Chondrocyte (in vitro differentiated cells): ENCODE data around the gene FCN1. TPM values are rescaled to one million over a fixed set of nuclear protein-coding genes. Genes with fewer than 3 reads are reported as not detected.

ENCODE experiments used
- DNase-seq: peaks from one replicate; pipeline ENCODE4 v3.0.0; 2021; ENCODE audit warnings: mixed read lengths, low spot score
- H3K27ac Mint-ChIP-seq: one replicate; pipeline ENCODE4 v1.8.0; 2021; ENCODE audit warnings: mild to moderate bottlenecking, moderate library complexity, mixed read lengths; ENCODE audit not compliant: unreplicated experiment
- H3K27me3 Mint-ChIP-seq: 2 replicates; pipeline ENCODE4 v1.8.0; 2021; ENCODE audit warnings: low read depth, mixed read lengths
- H3K36me3 Mint-ChIP-seq: 2 replicates; pipeline ENCODE4 v1.8.0; 2021; ENCODE audit warnings: low read depth, mixed read lengths
- H3K4me1 Mint-ChIP-seq: 2 replicates; pipeline ENCODE4 v1.8.0; 2021; ENCODE audit warnings: low read depth, mild to moderate bottlenecking, mixed read lengths
- H3K4me3 Mint-ChIP-seq: one replicate; pipeline ENCODE4 v1.8.0; 2021; ENCODE audit warnings: mild to moderate bottlenecking, moderate library complexity, mixed read lengths; ENCODE audit not compliant: unreplicated experiment
- H3K9me3 Mint-ChIP-seq: 2 replicates; pipeline ENCODE4 v1.8.0; 2021; ENCODE audit warnings: low read depth, mixed read lengths
- total RNA-seq: library from RNA; stranded (reverse); gene quantifications from 3 replicates; pipeline ENCODE4 v1.2.1, GENCODE V29; 2021
- TF ChIP-seq, protein P1 (sequence below): fragments of 200-600 bp; sonication (generic); IDR thresholded peaks from 2 replicates; pipeline ENCODE4 v1.5.0; 2021; ENCODE audit warnings: antibody characterized with exemption, mild to moderate bottlenecking, moderate library complexity

The FCN1 gene
- total RNA-seq, 1 donor from 2014 or later, result not detected

GRCh38 chr9:134891713-134892112 is 26.0 kb downstream of the FCN1 start:
- TF ChIP-seq, protein P1, sequence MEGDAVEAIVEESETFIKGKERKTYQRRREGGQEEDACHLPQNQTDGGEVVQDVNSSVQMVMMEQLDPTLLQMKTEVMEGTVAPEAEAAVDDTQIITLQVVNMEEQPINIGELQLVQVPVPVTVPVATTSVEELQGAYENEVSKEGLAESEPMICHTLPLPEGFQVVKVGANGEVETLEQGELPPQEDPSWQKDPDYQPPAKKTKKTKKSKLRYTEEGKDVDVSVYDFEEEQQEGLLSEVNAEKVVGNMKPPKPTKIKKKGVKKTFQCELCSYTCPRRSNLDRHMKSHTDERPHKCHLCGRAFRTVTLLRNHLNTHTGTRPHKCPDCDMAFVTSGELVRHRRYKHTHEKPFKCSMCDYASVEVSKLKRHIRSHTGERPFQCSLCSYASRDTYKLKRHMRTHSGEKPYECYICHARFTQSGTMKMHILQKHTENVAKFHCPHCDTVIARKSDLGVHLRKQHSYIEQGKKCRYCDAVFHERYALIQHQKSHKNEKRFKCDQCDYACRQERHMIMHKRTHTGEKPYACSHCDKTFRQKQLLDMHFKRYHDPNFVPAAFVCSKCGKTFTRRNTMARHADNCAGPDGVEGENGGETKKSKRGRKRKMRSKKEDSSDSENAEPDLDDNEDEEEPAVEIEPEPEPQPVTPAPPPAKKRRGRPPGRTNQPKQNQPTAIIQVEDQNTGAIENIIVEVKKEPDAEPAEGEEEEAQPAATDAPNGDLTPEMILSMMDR, result no peak
- Mint-ChIP-seq H3K27ac (no peak overlapping the region), H3K4me1 (peaks cover 18% of the 10 kb centered on the region), H3K36me3 (no peaks in the 10 kb centered on the region), H3K4me3 (no peak overlapping the region), H3K27me3 (peaks cover 23% of the 10 kb centered on the region), H3K9me3 (no peaks in the 10 kb centered on the region)
- DNase-seq, result no peak

- H3K9me3 Mint-ChIP-seq, result no peaks in the 10 kb centered on the region
- TF ChIP-seq, protein P1, result no peak
- no peak for DNase-seq
- peaks cover 12% of the 10 kb centered on the region for H3K4me1 Mint-ChIP-seq
- peaks cover 29% of the 10 kb centered on the region for H3K27me3 Mint-ChIP-seq
- no peaks in the 10 kb centered on the region for H3K36me3 Mint-ChIP-seq
- H3K4me3 Mint-ChIP-seq, result no peak overlapping the region
- no peak overlapping the region for H3K27ac Mint-ChIP-seq
Observed at GRCh38 chr9:134891053-134891452, 26.7 kb downstream of the FCN1 start.

DNA sequence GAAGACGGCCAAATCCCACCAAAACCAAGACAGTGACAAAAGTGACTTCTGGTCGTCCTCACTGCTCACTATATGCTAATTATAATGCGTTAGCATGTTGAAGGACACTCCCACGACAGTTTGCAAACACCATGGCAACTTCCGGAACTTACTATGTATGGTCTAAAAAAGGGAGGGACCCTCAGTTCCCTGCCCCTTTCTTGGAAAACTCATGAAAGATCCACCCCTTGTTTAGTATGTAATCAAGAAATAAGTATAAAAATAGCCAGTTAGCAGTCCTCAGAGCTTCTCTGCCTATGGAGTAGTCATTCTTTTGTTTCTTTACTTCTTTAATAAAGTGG is 27.6 kb downstream of the FCN1 start:
- Mint-ChIP-seq H3K27me3 (peaks cover 29% of the 10 kb centered on the region), H3K9me3 (no peaks in the 10 kb centered on the region), H3K36me3 (no peaks in the 10 kb centered on the region), H3K4me3 (no peak overlapping the region), H3K27ac (no peak overlapping the region), H3K4me1 (peaks cover 4% of the 10 kb centered on the region)
- DNase-seq, result no peak
- TF ChIP-seq, protein P1, result no peak

DNA sequence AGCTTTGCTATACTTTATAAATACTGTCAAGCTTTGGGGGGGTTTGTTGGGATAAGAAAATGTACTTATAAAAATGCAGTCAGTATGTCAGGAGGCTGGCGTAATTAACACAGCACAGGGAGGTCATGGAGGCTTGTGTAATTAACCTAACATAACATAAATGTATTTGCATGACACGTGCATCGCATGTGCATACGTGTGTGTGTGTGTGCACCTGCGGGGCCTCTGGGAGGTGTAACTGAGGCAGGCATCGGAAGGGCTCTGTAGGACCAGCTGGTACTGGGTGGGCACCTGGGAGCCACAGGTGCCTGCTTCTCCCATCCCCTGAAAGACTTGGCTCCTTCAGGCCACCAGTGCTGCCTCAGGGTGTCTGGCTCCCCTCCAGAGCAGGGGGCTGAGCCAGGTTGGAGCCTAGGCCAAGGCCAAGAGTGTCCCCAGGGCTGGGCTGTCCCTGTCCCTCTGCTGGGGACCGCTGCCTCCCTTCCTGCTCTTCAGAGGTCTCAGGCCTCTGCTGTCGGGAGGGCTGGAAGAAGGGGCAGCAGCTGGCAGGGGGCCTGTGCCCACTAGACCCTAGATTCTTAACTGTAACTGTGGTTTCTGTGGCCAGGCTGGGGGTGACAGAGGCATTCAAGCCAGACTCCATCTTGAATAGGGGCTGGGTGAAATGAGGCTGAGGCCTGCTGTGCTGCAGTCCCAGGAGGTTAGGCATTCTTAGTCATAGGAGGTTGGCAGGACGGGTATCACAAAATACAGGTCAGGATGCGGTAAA is 28.1 kb downstream of the FCN1 start:
- Mint-ChIP-seq H3K36me3 (no peaks in the 10 kb centered on the region), H3K27ac (no peak overlapping the region), H3K27me3 (peaks cover 29% of the 10 kb centered on the region), H3K4me1 (no peaks in the 10 kb centered on the region), H3K4me3 (no peak overlapping the region), H3K9me3 (no peaks in the 10 kb centered on the region)
- no peak for DNase-seq
- TF ChIP-seq, protein P1, result no peak

DNA sequence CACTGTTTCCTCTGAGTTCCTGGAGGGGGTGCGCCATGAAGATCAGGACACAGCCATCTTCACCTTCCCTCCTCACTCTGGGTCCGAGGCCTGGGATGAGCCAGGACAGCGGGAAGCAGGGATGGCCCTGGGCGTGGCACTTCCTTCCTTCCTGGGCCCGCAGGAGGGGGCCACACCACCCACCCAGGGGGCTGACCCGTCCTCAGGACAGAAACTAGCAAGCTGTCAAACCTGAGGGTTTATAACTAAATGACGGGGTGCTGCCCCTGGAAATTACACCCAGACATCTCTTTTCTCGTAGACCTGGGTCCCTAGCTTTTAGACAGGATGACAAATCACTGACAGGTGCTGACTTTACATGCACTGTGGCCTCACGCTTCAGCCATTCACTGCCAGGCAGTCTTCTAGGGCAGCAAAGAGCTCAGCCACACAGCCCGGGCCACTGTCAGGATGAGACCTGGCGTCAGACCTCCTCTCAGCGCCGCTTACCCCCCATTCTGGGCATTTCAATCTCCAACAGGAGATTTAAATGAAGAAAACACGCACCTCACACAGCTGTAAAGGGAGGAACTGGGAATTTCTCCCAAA is 29.0 kb downstream of the FCN1 start:
- H3K4me3 Mint-ChIP-seq, result no peak overlapping the region
- DNase-seq, result no peak
- TF ChIP-seq, protein P1, result no peak
- no peaks in the 10 kb centered on the region for H3K36me3 Mint-ChIP-seq
- no peaks in the 10 kb centered on the region for H3K4me1 Mint-ChIP-seq
- H3K27me3 Mint-ChIP-seq, result peaks cover 29% of the 10 kb centered on the region
- H3K9me3 Mint-ChIP-seq, result no peaks in the 10 kb centered on the region
- no peak overlapping the region for H3K27ac Mint-ChIP-seq
